H1 (cell line): ENCODE data around the gene TPRX1. TPM values are rescaled to one million over a fixed set of nuclear protein-coding genes. Genes with fewer than 3 reads are reported as not detected.

Source experiments
- CHD7 ChIP-seq: fragments of 300-600 bp; sonication (generic); IDR thresholded peaks from 2 replicates; pipeline ENCODE4 v1.7.1; 2012; ENCODE audit warnings: low read length, moderate library complexity, mild to moderate bottlenecking, inconsistent platforms; ENCODE audit not compliant: insufficient replicate concordance
- RNF2 ChIP-seq: fragments of 200-900, 300-1000 bp; sonication (generic); IDR thresholded peaks from 2 replicates; pipeline ENCODE4 v1.7.1; 2016; ENCODE audit warnings: borderline replicate concordance, low read depth, mild to moderate bottlenecking, antibody characterized with exemption, low read length; ENCODE audit not compliant: poor library complexity, severe bottlenecking; ENCODE audit errors: missing control alignments
- polyA plus RNA-seq, 7 experiments: library from polyadenylated mRNA; depleted of rRNA in 3 of 7; stranded (reverse) in 5 of 7; unstranded in 2 of 7; fragments of >200 nt in 5 of 7; fragments of 200-250 nt in 2 of 7; gene quantifications; 1 replicate in 5 of 7; 2 replicates in 1 of 7; 4 replicates in 1 of 7; pipeline versions ENCODE4 v1.2.1 to v1.2.3, GENCODE V29; 2011 to 2013; ENCODE audit warnings: missing spikeins in 2 of 7, mixed read lengths in 2 of 7
- total RNA-seq: library from RNA; stranded (reverse); fragmentation: NEBNext Ultra II Directional; extraction: Animal tissue kit (Norgen Biotek cat#: 25700); gene quantifications from 2 replicates; pipeline ENCODE4 v1.2.1, GENCODE V29; 2021

TPRX1 gene
- total and polyA plus RNA-seq, 2 of the 8 experiments (the other 6 are each of a cell fraction or from before 2014, with no cell fraction given), result 0.03 TPM; not detected in 1

- TF ChIP-seq CHD7 (no peak), RNF2 (no peak)
Observed at GRCh38 chr19:47836038-47836437, 31.7 kb upstream of the TPRX1 start (continued).
